ACC112 (cell line): ENCODE measurements around the gene CAAP1.

Experiments used
- H2AFZ ChIP-seq: fragments of 200-600 bp; sonication (generic); one replicate; pipeline ENCODE4 v1.6.0; 2017; ENCODE audit warnings: antibody characterized with exemption, low read length; ENCODE audit not compliant: unreplicated experiment
- H3K27ac ChIP-seq: fragments of 200-600 bp; sonication (generic); 2 replicates; pipeline ENCODE4 v1.5.1; 2014; ENCODE audit warnings: low read depth, mild to moderate bottlenecking, antibody characterized with exemption, low read length, moderate library complexity
- H3K27me3 ChIP-seq: fragments of 200-600 bp; sonication (generic); 2 replicates; pipeline ENCODE4 v1.6.1; 2014; ENCODE audit warnings: mild to moderate bottlenecking, antibody characterized with exemption, low read length, moderate library complexity, mixed read lengths; ENCODE audit not compliant: insufficient read depth
- H3K36me3 ChIP-seq: fragments of 200-600 bp; sonication (generic); 2 replicates; pipeline ENCODE4 v1.6.1; 2016; ENCODE audit warnings: mild to moderate bottlenecking, antibody characterized with exemption, low read length, moderate library complexity, mixed read lengths; ENCODE audit not compliant: insufficient read depth
- H3K4me1 ChIP-seq: fragments of 200-600 bp; sonication (generic); one replicate; pipeline ENCODE4 v1.6.1; 2016; ENCODE audit warnings: low read length, mixed read lengths; ENCODE audit not compliant: insufficient read depth, unreplicated experiment, control insufficient read depth
- H3K4me3 ChIP-seq: fragments of 200-600 bp; sonication (generic); 2 replicates; pipeline ENCODE4 v1.5.1; 2014; ENCODE audit warnings: mild to moderate bottlenecking, low read depth, low read length
- H3K79me2 ChIP-seq: fragments of 200-600 bp; sonication (generic); one replicate; pipeline ENCODE4 v1.6.0; 2016; ENCODE audit warnings: low read length; ENCODE audit not compliant: control insufficient read depth, unreplicated experiment, insufficient read depth

CAAP1 gene

GRCh38 chr9:26791274-26791673, 101.3 kb downstream of the CAAP1 start:
- no peak overlapping the region for H3K4me3 ChIP-seq
- no peak overlapping the region for H2AFZ ChIP-seq
- H3K4me1 ChIP-seq: peaks cover 7% of the 10 kb centered on the region
- no peaks in the 10 kb centered on the region for H3K36me3 ChIP-seq
- no peaks in the 10 kb centered on the region for H3K27me3 ChIP-seq
- H3K79me2 ChIP-seq: no peaks in the 10 kb centered on the region
- no peak overlapping the region for H3K27ac ChIP-seq
